GM03348 (cell line): ENCODE data around the gene NPHP4.

Experiments used
- DNase-seq: peaks from one replicate; pipeline ENCODE4 v3.0.0; 2012; ENCODE audit warnings: low spot score

Gene NPHP4

DNA sequence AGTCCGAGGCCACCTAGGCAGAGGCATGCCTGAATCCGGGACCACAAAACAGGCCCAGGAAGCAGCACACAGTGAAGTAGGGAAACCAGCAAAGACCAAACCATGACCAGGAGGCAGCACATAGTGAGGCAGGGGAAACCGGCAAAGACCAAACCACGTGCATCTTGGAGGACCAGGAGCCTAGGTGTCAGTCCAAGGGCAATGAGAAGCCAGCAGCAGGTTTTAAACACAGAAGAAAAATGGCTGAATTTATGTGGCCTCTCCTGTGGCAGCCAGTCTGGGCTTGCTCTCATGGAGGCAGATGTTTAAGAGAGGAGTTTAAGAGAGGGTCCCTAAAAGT, 42.5 kb downstream of the NPHP4 start:
- no peak for DNase-seq

- DNase-seq = no peak
These were observed 43.0 kb downstream of the NPHP4 start for GRCh38 chr1:5949085-5949760.

DNA sequence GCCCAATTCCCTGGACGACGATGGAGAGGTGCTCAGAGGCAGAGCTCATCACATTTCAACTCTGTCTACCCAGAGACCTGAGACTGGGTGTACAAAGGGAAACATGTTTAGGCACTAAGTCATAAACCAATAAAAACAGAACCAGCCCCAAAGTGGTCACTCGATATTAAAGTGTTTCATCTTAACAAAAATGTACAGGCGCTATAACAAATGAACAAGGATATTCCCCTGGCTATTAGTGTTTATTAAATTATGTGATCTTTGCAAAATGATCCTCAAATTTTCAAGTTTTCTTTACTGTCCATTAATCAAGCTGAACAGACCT, 43.6 kb downstream of the NPHP4 start:
- DNase-seq = no peak

- DNase-seq = no peak
These were observed 44.1 kb downstream of the NPHP4 start for GRCh38 chr1:5947978-5948680.

DNA sequence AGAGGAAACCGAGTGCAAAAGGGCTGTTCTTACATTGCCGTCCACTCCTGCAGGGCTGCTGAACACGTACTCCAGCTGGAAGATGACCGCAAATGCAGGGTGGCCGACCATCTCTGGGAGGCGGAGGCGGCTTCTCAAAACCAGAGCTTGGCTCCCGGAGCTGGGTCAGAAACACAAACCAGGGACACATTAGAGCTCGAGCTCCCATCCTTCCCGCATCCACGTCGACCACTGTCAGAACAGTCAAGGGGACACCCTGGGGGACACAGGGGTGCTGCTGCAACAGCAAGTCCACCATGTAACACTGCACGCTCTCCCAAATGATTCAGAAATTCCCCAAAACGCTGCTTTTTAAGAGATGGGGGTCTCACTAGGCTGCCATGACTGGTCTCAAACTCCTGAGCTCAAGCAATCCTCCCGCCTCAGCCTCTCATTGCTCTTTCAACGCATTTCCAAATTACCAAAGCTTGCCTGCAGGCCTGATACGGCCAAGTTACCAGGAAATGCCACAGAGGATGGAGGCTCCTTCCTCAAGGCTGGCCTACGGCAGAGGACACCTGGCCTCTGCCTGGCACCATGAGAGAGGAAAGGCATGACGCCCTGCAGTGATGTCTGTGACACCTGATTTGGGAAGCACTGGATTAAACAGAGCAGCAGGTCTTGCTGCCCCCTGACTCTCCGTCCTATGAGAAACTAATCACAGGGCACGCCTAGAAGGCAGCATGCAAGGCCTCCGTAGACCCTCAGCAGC, 45.0 kb downstream of the NPHP4 start:
- no peak for DNase-seq

DNA sequence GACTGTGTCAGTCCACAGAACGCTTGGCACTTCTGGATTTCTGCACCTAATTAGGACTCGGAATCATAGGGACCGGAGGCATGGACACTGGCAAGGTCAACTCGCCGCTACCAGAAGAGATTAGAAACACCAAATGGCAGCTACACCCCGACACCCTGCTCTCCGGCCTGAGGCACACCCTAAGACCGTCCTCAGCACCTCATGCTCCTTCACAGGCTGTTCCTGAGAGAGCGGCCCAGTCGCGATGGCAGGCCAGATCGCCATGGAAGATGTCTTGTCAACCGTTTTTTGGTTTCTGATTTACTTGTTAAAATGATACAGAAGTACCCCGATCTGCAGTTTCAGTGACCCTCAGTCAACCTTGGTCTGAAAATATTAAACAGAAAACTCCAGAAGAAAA, 46.8 kb downstream of the NPHP4 start:
- DNase-seq = no peak

- DNase-seq = no peak
These were observed 47.4 kb downstream of the NPHP4 start for GRCh38 chr1:5944843-5945167.

DNA sequence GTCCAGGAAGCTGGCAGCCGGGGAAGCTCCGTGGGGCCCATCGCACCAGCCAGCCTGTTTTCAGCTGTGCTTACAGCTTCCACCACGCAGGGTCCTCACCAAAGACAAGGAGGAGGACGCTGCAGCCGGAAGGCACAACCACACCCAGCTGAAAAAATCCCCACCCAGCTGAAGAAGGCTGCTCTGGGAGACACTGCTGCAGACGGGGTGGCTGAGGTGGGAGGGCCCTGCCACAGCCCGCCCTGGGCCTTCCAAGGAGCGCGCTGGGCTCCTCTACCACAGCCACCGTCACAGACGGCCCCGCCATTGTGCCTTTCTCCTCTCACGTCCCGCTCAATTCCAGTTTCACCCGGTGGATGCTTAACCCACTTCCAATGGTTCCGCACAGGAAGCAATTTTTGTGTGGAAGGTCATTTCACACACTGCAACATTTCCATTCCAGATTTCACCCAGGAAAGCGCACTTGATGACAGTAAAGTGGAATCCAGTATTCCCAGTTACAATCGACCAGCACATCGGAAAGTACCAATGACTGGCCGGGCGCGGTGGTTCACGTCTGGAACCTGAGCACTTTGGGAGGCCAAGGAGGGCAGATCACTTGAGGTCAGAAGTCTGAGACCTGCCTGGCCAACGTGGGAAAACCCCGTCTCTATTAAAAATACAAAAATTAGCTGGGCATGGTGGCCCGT, 47.9 kb downstream of the NPHP4 start:
- no peak for DNase-seq

- DNase-seq = peak; percentile 29
These were observed 48.7 kb downstream of the NPHP4 start for GRCh38 chr1:5943343-5944124.

DNA sequence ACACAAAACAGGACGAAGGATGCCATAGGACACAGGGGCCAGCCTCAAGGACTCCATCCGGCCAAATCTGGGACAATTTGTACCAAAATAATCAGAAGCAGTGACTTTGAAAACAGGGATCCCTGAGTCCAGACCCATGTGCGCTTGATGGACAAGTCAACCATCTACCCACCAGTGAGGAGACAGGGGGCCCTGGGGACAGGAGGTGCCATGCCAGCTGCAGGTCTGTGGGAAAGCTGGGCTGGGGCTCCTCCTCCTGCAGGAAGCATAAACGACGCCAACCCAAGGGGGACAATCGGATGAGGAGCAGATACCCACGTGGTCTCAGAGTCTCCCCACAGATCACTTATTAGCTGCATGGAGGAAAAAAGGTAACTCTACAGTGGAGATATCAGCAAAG, 50.6 kb downstream of the NPHP4 start:
- no peak for DNase-seq

DNA sequence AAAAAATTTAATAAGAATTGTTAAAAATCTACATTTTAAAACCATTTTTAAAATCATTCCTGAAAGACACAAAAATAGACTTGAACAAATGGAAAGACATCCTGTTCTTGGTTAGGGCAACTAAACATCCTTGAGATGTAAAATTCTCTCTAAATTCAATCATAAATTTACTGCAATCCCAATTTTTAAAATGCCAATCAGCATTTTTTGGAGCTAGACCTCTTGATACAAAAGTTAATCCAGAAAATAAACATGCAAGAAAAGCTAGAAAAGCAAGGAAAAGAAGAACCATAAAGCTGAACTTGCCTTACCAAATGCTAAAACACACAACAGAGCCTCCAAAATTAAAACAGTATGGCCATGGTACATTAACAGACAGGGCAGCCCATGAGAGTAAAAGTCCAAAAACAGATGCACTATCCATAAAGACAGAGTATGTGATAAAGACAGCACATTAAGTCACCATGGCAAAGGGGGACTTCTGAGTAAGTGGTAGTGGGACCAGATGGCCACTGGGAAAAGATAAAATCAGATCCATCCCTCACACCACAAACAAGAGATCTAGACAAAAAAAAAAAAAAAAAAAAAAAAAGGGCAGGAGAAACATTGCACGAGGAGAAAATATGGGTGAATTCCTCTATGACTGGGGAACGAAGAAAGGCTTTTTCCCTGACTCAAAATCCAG, 51.4 kb downstream of the NPHP4 start:
- no peak for DNase-seq

DNA sequence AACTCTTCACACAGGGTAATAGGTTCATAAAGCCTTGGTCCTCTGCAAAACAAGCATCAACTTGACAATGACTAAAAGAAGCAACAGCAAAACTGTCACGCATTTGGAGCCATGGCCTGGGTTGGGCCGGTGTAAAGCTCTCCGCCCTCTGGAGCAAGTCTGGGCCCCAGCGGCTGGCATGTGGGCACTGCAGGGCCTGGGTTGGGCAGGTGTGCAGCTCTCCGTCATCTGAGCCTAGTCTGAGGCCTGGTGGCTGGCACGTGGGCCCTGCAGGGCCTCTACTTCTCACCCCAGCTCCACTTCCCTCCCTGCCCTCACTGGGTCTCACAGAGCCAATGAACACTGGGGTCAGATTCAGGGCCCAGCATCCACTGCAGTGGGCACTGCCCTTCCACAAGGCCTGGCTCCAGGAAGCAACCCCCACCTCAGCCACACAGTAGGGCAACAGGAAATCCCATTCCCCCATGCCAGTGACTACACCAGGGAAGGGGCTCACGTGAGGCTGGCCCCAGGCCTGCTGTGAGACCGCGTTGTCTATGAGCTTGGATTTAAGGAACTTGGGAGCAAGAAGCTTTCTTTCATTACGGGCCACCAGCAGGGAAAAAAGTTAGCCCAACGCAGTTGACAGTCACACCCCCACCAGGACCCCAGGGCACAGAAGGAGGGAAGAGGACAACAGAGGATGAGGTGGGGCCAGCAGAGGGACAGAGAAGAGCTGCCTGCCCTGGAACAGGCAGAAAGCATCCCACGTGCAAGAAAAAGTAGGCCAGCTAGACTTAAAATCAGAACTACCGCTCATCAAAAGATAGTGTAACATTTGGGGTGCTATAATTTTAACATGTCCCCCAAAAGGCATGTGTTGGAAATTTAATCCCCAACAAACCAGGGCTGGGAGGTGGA, 52.7 kb downstream of the NPHP4 start:
- no peak for DNase-seq

DNA sequence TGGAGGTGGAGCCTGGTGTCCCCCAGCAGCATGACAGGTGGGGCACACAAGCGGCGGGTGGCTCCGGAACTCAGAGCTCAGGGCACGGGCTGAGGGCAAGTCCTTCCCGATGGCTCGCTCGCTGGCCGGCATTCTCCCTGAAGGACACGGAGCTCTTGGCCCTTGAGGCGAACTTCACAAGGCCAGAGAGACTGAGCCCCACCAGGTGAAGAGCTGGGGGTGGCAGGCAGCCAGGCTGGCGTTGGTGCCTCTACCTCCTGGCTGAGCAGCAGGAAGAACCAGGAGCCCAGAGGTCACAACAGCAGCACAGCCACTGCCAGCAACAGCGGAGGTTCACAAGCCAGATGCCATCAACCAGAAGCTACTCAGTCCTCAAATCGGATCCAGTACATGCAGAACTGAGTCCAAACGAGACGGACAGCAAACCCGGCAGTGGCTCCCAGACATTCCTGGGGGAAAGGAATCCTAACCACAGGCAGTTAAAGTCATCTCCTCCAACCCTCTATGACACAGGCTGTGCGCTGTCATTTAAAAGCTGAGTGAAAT, 54.1 kb downstream of the NPHP4 start:
- DNase-seq = peak; percentile 93

- DNase-seq = no peak
These were observed 54.8 kb downstream of the NPHP4 start for GRCh38 chr1:5937373-5937857.

GRCh38 chr1:5936621-5937372, 55.4 kb downstream of the NPHP4 start:
- no peak for DNase-seq

- no peak for DNase-seq
These were observed 56.1 kb downstream of the NPHP4 start for GRCh38 chr1:5936126-5936525.

DNA sequence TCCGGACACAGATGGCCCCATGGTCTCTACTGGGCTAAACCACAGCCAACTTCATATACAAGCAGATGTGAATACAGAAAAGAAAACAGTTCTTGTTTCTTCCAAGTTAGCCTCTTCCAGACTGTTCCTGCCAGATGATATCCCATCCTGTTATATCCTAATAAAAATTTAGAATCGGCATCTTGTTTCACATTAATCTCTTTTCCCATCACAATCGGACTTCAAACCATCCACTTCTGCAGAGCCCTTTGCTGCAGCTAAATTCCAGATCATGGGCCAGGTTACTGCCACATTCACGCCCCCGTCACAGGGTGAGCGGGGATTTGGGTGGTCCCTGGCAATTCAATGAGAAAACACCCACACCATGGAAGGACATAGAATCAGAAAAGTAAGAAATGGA, 57.2 kb downstream of the NPHP4 start:
- no peak for DNase-seq

GRCh38 chr1:5934058-5934884, 58.0 kb downstream of the NPHP4 start:
- no peak for DNase-seq

DNA sequence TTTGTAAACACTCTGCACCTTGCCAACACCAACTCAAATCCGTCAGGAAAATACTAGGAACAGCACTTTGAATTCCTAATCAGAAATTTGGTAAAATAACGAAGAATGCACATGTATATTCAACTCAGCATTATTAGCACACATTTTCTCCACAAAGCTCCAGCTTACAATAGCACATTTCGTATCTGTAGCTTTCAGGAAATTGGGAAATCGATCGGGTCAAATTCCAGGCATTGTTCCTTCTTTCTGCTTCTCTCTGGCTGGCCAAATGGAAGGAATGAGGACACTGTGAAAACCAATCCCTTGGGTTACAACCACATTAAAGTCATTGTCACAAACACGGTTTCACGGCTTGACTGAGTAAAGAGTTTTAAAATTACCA, 58.6 kb downstream of the NPHP4 start:
- peak; percentile 77 for DNase-seq
